A549 treated with AZD2906 at 1 μM for 4 hours (cell line): ENCODE results near the gene SAMD9L. TPM values are rescaled to one million over a fixed set of nuclear protein-coding genes. Genes with fewer than 3 reads are reported as not detected.

Experiments
- total RNA-seq: library from RNA; stranded (reverse); fragments of 200-300 nt; extraction: Qiagen RNA extraction; gene quantifications from 5 replicates; pipeline ENCODE4 v1.2.3, GENCODE V29; 2022

SAMD9L gene
- total RNA-seq: 0.43 to 1.1 TPM (median 0.58 TPM) in 5 replicates

GRCh38 chr7:93148144-93148543, at the start of gene SAMD9L:
Gene SAMD9L, minus strand, starts transcription at chr7:93148385. Its CDS starts 12,414 bp downstream, at chr7:93135971.

GRCh38 chr7:93117852-93118530, 30.2 kb downstream of the SAMD9L start, which contains the start of gene SAMD9:
Gene SAMD9, minus strand, starts transcription at chr7:93117979. Its CDS starts 11,882 bp downstream, at chr7:93106097.

Other genes with a start within 250 kb of the SAMD9L start
- gene SAMD9, start 30.4 kb downstream of the SAMD9L start, total RNA-seq: 2.2 to 4.2 TPM (median 3.5 TPM) in 5 replicates
- gene HEPACAM2, start 78.1 kb upstream of the SAMD9L start, total RNA-seq: not detected in 5 replicates
- gene VPS50, start 84.0 kb upstream of the SAMD9L start, total RNA-seq: 5.2 to 7.6 TPM (median 5.9 TPM) in 5 replicates